Urothelium cell line (cell line): ENCODE results near the gene DPY19L2.
"Not testable (repeated sequence)": the region's sequence is repeated elsewhere in the genome, so short reads cannot be mapped to it uniquely, and the experiment has no call there.

Experiments used
- DNase-seq: peaks from one replicate; pipeline ENCODE4 v3.0.0; 2011; ENCODE audit warnings: low spot score, mixed read lengths
- FAIRE-seq: peaks from 2 replicates; lab custom pipeline; 2011; peaks lifted over from hg19 to GRCh38; lab: Jason Lieb, UNC

DPY19L2 gene

GRCh38 chr12:63668028-63668799 lies at the start of gene DPY19L2:
Gene DPY19L2, minus strand, starts transcription at chr12:63668493. Its CDS starts 100 bp downstream, at chr12:63668393.
- FAIRE-seq (no peak), DNase-seq (peak; percentile 41)

DNA sequence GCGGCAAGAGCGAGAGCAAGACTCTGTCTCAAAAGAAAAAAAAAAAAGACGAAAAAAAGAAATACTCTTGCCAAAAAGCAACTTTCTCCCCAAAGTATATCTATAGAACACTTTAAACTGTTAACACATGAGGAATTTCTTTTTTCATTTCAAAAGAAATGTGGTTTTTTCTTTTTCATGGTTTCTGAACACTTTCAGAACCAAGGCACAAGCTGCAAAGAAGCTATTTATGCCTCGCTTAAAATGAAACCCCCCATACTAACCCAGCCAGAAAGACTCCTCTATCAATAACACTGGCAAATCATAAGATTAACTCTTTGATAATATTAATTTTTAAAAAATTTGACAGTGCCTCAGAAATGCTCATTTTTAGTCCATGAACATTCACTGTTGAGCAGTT lies 48.6 kb upstream of the DPY19L2 start:
- FAIRE-seq, DNase-seq: not testable (repeated sequence)

DNA sequence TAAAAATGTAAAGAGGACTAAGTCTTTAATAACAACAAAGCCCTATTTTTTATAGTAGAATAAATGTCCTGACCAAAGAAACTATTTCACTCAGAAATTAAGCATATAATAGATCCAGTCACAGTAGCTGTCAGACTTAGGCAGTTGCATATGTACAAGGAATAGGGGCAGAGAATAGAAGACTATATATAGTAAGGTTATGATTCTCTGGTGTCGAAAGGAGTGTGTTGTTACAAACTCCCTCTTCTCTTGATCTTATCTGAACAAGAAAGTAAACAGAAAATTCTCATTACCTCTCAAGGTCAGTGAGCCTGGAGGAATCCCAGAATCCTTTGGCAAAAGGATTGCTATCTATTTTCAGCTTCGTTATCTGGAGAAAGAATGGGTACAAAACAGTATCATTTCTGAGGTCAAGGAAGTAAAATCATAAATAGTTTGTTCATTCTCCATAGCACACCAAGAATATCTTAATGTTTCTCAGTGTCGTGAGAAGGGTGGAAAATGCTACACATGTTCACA lies 46.9 kb upstream of the DPY19L2 start:
- not testable (repeated sequence) for FAIRE-seq

DNA sequence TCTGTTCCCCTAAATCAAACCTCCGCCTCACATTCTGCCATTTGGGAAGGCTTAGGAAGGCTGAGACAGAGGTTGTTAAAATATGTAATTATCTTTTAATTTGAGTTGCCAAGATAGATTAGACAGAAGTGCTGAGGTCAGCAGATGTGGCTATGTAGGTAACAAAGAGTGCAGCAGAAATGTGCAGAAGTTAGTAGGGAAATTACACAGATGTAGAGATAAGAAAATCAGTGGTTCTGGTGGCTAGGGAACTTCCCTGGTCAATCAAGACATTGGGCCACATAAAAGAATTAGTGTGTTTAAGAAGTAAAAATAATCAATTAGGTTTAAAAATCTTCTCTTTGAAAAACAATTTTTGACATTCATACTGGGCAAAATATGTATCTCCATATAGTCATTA lies 46.1 kb upstream of the DPY19L2 start:
- FAIRE-seq, DNase-seq: not testable (repeated sequence)

More for the DNA sequence above, 46.9 kb upstream of the DPY19L2 start:
- not testable (repeated sequence) for DNase-seq

GRCh38 chr12:63713681-63714075 lies 45.4 kb upstream of the DPY19L2 start:
- not testable (repeated sequence) for DNase-seq, FAIRE-seq

DNA sequence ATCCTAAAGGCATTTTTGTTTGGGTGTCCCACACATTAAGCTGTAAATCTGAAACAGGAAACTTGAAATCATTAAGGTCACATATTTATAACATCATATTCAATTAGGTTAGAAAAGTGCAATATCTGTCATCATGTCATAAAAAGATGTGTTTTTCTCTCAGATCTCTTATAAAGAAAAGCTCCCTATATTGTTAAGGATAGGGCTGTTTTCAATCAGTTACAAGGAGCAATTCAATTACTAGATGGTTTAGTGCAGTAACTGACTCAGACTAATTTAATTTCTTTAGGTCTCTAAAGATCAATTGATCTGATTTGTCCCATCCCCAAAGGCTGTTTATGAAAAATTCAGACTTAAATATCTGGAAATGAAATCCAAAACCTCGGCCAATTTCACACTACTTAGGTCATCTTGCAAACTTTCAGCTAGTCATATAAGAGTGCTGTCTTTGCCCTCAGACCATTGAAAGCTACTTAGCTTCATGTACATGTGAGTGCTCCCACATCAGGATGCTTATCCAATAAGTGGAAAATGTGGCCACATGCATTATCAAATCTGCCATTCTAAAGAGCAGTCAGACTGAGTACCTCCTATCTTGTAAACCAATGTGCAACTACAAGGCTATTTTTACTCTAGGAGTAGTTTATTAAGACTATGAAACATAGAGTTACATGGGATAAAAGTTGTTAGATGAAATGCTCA lies 44.8 kb upstream of the DPY19L2 start:
- FAIRE-seq: not testable (repeated sequence)

GRCh38 chr12:63712376-63712974 lies 44.2 kb upstream of the DPY19L2 start:
- not testable (repeated sequence) for DNase-seq, FAIRE-seq

More for the DNA sequence above, 44.8 kb upstream of the DPY19L2 start:
- DNase-seq: not testable (repeated sequence)

- not testable (repeated sequence) for DNase-seq, FAIRE-seq
These were observed 43.0 kb upstream of the DPY19L2 start for GRCh38 chr12:63711339-63711738.

DNA sequence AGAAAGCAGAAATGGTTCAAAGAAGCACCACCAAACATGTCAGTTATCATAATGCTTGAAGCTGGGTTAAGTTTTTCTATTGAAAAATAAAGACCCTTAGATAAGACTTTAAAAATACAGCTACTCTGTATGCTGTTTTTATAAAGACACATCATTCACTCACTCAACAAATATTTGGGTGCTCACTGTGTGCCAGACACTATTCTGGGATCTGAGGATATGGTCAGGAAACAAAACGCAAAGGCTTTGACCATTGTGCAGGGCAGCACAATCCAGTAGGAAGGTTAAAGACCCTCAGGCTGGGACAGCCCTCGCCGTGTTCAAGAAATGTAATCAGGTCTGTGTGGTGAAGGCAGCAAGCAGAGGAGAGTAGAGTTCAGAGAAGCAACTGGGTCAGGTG lies 38.0 kb upstream of the DPY19L2 start:
- DNase-seq: no peak
- FAIRE-seq: no peak

- DNase-seq, FAIRE-seq: not testable (repeated sequence)
These were observed 31.5 kb upstream of the DPY19L2 start for GRCh38 chr12:63699678-63700382.

DNA sequence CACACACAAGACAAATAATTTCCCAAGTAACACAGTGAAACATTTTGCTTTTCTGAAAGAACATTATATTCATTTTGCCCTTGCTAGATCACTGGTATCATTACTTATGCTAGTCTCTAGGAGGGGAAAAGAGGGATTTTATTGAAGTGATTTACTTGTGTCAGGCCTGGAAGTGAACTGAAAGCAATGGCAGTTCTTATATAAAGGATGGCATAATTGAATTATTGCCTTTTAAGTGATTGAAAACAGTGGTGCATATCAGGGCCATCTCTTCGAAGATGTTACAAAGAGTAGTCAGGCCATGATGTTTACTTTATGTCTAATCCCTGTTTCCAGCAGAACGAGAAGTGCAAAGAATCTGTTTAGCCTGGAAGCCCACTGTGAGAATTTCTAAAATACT lies 30.7 kb upstream of the DPY19L2 start:
- DNase-seq, FAIRE-seq: not testable (repeated sequence)

GRCh38 chr12:63690837-63691236 lies 22.5 kb upstream of the DPY19L2 start:
- FAIRE-seq, DNase-seq: not testable (repeated sequence)

DNA sequence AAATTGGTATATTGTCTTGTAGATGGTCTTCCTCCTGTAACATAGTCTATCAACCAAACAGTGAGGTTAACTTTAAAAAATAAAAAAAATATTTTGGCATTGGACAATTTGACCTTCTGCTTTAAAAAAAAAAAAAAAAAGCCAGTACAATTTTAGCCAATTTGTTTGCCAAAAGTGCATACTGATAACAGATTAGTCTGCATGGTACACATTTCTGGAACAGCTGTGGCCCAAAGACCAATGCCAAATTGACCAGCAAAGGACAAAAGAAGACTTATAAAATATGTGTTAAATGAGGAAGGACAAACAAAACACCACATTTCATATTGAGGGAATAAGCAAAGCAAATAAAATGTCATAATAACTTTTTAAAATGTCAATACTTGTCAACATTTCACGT lies 20.8 kb upstream of the DPY19L2 start:
- FAIRE-seq, DNase-seq: not testable (repeated sequence)

DNA sequence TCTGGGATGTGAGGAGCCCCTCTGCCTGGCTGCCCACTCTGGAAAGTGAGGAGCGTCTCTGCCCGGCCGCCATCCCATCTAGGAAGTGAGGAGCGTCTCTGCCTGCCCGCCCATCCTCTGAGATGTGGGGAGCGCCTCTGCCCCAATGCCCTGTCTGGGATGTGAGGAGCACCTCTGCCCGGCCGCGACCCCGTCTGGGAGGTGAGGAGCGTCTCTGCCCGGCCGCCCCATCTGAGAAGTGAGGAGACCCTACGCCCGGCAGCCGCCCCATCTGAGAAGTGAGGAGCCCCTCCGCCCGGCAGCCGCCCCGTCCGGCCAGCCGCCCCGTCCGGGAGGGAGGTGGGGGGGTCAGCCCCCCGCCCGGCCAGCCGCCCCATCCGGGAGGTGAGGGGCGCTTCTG lies 18.3 kb upstream of the DPY19L2 start:
- not testable (repeated sequence) for DNase-seq, FAIRE-seq

DNA sequence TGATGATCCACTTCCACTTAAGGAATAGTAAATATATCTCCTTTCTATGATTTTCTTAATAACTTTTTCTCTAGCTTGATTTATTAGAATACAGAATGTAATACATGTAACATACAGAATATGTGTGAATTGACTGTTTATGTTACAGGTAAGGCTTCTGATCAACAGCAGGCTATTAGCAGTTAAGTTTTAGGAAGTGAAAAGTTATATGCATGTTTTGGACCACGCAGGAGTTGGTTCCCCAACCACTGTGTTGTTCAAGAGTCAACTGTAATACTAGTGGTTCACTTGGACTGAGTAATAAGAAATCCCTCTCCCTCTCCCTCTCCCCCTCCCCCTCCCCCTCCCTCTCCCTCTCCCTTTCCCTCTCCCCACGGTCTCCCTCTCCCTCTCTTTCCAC lies 17.5 kb upstream of the DPY19L2 start:
- FAIRE-seq: peak; percentile 37
- not testable (repeated sequence) for DNase-seq

DNA sequence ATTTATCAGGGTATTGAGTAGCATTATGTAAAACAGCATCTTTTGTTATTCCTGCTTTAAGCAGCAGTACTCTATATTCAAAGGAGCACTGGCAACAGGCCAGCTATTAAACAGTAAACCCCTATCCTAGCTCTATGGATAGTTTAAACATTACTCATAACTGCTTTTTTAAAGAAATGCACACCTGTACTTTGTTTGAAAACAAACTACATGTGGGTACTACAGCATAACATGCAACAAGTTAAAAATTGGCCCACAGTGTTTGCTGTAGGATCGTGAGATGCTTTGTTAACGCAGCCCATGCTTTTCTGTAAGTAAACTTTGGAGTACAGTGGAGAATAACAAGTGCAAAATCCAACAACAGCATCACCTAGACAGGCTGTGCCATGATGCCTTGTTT lies 14.3 kb upstream of the DPY19L2 start:
- peak; percentile 44 for FAIRE-seq
- DNase-seq: not testable (repeated sequence)

- not testable (repeated sequence) for FAIRE-seq, DNase-seq
These were observed 12.5 kb upstream of the DPY19L2 start for GRCh38 chr12:63680758-63681157.

DNA sequence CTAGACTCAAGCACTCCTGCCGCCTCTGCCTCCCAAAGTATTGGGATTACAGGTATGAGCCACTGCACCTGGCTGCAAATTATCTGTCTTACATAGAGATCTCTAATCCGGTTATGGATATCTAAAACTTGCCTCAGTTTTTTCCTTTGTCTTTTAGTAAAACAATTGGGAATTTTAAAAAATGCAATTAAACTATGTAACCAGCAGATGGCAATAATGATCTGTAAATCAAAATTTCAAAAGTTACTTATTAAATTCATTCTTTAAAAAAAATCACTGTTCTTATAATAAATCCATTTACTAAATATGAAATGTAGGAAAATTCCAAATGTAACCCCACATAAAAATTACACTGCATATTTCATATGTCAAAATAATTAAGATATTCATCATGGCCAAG lies 4.3 kb upstream of the DPY19L2 start:
- DNase-seq, FAIRE-seq: not testable (repeated sequence)

DNA sequence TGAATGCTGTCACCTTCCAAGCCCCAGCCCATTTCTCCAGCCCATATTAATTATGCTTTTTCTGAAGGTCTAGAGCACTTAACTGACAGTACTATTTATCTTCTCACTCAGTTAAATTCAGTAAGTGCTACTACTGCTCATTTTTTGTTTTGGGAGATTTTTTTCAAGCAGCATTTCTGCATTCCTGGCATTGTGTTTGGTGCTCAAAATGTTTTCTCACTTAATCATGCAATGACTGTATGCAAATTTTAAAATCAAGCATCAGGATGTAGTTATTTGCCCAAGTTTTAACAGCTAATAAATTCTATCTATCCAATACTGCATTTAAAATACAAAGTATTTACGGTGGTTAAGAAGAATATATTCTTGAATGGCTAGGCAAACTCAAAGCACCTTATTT lies 1.6 kb upstream of the DPY19L2 start:
- not testable (repeated sequence) for DNase-seq, FAIRE-seq

GRCh38 chr12:63669427-63669826 lies 1.1 kb upstream of the DPY19L2 start:
- FAIRE-seq, DNase-seq: not testable (repeated sequence)
